ENCODE results near the gene CPSF4.

CPSF4 gene

DNA sequence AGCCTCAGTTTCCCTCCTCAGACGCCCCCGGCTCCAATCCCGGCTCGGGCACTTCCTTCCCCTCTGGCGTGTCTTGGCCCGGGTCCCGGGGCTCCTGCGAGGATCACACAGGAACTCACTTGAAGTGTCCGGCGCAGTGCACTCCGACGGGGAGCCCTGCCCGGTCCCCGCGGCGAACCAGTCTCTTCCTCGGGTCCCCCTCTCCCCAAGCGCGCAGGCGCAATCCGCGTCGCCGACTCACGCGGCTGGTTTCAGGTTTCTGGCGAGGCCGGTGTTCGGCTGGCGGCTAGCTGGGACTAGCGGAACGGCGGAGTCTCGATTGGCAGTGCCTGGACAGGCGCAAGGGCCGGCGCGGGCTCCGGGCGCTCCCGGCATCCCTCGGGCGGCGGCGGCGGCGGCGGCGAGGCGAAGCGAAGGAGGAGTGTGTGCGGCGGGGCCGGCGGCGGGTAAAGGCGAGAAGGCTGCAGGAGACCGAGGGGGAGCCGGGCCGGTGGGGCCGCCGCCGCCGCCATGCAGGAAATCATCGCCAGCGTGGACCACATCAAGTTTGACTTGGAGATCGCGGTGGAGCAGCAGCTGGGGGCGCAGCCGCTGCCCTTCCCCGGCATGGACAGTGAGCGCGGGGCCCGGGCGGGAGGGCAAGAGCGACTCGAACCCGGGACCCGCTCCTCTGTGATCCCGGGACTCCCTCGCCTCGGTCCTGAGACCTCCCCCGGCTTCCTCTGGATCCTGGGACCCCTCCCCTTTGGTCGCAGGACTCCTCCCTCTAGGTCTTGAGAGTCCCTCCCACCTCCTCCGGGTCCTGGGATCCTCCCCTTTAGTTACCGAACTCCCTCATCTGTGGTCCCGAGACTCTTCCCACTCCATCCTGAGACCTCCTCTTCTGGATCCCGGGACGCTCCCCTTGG is at the start of gene CPSF4, which contains the start of gene PTCD1:
Gene CPSF4, plus strand, starts transcription at position 371 of the 908 bp plus-strand sequence. Its CDS starts 140 bp downstream, at position 511.
Gene PTCD1, minus strand, starts transcription at position 226 of the 908 bp plus-strand sequence. CDS start 3,556 bp downstream, outside the sequence.
- DNase-seq, result peak; percentile 94

GRCh38 chr7:99389772-99390171 is 49.0 kb upstream of the CPSF4 start:
- no peak for DNase-seq

DNA sequence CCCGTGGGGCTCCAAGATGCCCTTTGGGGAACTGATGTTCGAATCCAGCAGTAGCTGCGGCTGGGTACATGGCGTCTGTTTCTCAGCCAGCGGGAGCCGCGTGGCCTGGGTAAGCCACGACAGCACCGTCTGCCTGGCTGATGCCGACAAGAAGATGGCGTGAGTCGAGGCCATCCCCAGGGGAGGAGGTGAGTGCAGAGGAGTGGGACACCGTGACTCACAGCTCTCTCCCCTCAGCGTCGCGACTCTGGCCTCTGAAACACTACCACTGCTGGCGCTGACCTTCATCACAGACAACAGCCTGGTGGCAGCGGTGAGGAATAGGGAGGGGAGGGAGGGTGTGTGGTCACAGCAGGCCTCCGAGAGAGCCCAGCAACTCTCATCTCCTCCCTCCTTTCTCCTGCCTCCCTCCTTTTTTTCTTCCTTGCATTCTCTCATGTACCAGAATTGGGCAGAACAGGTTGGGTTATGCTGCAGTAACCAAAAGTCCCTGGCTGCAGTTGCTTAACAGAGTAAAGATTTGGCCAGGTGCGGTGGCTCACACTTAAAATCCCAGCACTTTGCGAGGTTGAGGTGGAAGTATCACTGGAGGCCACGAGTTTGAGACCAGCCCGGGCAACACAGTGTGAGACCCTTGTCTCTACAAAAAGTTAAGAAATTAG is 47.7 kb upstream of the CPSF4 start:
- DNase-seq, result no peak

DNA sequence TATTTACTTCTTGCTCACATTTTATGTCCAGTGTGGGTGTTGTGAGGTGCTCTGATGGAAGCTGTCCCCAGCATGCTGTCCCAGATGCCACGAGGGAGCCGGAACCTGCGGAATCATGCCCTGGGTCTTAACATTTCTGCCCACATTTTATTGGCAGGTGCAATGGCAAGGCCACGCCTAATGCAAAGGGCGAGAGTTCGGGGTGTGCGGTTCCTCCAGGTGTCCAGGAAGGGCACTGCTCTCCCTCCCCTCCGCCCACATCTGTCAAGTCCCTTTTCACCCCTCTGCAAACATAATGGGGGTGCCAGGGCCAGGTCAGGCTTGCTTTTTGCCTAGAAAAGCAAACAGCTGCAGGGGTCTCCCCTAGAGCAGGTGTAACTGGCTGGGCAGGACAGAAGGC is 46.7 kb upstream of the CPSF4 start:
- no peak for DNase-seq

DNA sequence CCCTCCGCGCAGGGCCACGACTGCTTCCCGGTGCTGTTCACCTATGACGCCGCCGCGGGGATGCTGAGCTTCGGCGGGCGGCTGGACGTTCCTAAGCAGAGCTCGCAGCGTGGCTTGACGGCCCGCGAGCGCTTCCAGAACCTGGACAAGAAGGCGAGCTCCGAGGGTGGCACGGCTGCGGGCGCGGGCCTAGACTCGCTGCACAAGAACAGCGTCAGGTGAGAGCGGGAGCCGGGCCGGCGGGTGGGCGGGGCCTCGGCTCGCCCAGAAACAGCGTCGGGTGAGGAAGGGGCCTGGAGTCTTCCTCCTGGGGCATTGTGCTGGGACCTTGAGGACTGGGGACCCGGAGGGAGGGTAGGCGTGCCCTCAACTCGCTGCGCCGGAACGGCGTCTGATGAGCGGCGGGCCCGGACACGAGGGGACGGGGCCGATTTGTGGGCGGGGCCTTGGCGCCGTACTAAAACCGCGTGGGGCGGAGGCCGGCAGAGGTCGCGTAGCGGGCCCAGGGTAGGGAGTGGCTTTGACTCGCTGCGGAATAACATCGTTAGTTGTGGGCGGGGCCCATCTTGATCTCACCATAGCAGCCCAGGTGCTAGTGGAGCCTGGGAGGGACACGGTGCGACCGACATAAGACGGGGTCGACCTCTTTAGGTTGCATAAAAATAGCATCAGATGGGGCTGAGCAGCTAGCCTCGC is 45.9 kb upstream of the CPSF4 start:
- peak; percentile 82 for DNase-seq

DNA sequence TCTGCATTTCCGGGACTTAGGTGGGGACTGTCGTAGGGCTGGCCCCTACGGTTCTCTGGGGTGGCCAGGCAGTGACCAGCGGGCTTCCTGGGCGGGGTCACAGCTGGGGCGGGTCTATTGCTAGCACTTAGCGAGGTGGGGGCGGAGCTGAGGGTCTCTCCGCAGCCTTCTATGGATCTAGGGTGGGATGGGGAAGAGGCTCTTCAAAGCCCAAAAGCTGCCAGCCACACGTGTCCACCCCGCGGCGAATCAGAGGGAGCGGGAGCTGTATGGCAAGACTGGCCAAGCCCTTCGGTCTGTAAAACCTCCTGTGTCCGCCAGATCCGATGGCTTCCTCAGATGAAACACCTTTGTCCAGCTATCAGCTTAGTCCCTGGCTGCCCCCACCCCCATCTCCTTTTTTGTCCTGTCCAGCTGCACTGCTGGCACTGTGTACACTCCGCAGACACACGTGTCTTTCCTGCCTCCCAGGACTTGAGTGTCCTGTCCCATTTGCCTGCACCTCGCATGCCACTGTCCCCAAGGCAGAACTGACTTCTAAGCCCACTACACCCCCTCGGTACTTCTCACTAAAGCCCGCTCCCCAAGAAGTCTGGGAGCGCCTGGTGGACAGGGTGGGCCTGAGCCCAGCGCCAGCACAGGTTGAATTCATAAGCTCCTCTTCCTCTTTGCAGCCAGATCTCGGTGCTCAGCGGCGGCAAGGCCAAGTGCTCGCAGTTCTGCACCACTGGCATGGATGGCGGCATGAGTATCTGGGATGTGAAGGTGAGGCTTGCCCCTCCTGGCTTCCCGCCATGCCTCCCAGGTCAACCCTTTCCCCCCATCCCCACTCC is 45.2 kb upstream of the CPSF4 start:
- DNase-seq, result no peak

DNA sequence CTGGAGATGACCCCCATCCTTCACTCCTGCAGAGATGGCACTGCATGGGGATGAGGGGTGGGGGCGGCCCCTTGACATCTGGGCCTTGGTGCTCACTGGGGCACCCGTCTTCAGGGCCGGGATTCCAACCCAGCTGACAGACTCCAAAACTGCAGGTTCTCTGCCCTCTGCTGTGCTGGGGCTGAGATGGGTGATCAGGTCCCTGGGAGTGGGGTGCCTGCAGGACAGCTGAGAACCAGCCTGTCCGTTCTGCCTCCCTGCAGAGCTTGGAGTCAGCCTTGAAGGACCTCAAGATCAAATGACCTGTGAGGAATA is 44.6 kb upstream of the CPSF4 start:
- DNase-seq, result no peak

DNA sequence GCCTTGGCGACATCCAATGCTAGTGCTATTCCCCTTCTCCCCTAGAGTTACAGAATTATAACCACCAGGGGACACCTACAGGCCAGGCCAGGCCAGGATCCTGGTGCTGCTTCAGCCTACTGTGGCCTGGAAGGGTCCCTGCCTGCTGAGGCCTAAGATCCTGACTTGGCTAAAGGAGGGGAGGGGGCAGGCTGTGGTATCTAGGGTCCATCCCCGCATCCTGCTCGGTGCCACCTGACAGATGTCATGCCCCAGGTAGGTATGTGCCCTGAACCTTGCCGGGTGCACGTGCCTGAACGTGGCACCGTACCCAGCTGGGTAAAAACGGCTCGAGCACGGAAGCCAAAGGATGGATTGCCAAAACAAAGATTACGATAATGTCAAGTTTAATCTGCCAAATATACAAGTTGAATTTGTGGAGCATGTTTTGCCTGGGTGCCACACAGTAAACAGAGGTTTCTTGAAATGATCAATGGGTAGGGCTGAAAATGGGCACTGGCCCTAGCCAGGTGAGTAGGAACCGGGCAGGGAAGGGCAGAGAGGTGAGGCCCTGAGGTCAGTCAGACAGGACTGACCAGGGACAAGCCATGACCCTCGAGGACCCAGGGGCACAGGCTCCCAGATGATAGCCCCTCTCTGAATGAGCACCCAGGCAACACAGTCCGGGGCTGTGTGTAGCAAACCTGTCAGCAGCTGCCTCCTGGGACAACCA is 43.0 kb upstream of the CPSF4 start:
- no peak for DNase-seq

DNA sequence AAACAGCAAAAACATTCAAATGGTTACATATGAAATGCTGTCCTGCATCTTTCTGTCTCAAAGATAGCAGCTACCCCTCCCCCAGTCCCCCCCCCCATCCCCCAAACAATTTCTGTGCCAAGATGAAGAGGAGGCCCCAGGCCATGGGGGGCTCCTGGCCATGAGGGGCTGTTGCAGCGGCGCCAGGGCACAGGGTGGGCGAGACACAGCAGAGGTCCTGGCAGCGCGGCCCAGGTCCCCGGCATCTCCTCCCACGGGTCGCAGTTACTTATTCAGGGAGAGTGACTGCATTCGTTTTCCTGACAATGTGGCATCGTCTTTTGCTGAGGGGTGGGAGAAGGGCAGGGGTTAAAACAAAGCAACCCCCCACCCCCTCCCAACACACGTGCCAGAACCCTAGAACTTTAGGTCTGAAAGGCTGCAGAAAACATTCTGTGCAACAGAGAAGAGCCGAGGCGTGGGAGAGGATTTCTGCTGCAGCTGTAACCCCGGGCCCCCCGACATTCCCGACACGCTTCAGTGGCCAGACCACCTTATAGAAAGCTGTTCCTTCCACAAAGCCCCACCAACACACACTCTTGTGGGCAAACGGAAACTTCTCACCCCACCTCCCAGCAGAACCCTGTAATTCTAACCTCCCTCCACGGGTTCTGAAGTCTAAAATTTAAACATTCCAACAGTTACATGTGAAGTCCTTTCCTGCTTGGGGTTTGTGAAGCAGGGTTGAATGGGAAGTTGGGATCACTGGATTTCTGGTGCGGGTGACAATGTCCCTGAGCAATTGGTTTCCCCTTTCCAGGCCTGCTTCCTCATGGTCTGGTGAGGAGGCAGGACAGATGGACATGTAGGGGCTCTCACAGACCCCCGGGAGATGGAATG is 42.1 kb upstream of the CPSF4 start:
- DNase-seq, result no peak

DNA sequence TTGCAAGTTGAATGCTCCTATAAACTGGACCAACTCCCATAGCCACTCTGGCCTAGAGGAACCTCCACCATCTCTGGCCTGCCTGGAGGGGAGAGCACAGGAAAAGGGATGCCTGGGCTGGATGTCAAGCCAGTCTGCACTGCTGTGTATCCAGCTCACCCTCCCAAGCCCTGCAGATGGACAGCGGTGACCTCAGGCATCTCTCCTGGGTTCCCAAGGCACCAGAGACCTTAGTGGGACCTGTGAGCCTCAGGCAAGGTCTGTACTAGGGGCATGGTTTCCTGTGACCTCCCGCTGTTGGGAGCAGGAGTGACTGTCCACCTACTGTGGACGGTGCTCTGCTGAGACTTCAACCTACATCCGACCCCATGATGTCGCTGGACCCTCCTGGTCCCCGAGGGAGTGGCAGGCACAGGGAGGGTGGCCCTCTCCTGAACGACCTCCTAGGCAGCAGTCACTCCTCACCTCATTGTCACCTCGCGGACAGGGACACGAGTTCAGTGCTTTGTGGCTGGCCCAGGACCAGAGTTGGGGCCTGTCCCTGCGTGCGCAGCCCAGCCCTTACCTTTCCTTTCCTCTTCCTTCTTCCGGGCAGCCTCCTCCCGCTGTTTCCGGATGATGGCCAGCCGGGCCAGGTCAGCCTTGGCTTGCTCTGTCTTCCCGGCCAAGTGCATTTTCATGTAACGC is 41.3 kb upstream of the CPSF4 start:
- no peak for DNase-seq

DNA sequence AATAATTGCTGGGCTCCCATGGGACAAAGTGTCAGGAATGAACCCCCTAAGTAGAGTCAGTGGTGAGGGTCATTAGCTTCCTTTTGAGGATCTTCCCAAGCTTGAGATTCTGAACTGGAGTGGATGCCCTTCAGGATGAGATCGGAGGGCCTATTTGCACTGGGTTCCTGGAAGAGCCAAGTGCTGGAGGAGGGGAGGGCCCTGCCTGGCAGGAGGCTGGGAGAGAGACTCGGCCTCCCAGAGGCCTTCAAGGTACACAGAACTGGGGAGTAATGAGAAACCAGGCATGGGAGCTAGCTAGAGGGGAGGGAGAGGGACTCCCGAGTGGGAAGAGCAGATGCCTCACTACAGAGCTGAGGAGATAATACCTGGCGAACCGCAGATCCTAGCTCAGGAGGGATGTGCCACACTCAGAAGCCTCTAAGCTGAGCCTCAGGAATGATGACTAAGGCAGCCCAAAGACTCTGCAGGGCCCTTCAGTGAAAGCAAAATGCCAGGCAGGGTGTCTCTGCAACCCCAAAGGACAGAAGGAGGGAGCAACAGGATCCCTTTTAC is 39.8 kb upstream of the CPSF4 start:
- no peak for DNase-seq

DNA sequence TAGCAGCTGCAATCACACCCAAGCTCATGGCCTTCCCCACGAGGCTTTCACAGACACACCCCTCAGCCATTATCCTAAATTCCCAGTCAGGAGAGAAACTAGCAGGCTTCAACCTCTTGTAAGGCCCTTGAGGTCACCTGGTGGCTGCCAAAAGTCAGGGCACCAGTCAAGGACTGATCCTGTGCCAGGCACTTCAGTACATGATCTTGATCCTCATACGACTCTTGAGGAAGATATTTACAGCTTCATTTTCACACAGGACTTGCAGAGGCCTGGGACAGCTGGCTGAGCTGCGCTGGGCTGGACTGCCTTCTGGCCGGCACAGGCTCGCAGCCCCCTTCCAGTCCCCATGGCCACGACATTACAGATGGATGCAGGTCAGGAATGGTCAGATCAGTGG is 39.1 kb upstream of the CPSF4 start:
- DNase-seq, result no peak

DNA sequence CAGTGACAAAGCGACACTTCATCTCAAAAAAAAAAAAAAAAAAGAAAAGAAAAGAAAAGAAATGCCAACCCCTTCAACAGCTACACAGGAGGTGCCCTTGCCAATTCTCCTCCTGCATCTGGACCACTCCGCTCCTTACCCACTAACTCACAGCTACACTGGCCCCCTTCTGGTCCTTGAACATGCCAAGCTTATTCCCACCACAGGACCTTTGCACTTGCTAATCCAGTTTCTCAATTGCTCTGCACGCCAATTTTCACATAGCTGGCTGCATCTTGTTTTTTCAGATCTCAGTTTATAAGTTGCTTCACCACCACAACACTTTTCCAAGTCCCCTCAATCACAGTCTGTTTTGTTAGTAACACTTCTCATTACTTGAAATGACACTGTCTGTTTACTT is 35.9 kb upstream of the CPSF4 start:
- DNase-seq, result no peak

DNA sequence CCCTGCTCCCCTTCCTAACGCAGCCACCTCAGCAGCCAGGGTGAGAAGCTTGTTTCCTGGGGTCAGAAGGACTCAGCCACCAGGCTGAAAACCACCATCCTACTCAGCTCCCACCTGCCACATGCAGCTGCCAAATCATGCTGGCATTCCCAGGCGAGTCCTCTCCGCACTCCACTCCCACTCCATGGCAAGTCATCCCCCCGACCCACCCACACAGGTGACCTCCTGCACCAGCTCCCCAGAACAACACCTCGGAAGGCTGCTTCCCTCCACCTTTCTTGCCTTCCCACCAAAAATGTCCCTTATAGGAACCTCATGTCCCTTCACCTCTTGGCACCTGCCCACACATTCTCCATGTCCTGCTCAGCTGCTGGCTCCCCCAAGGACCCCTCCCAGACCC is 35.0 kb upstream of the CPSF4 start:
- DNase-seq, result no peak

- no peak for DNase-seq
These were observed 34.3 kb upstream of the CPSF4 start for GRCh38 chr7:99404235-99404976.

- DNase-seq, result no peak
These were observed 33.8 kb upstream of the CPSF4 start for GRCh38 chr7:99404977-99405320.

- no peak for DNase-seq
These were observed 32.2 kb upstream of the CPSF4 start for GRCh38 chr7:99406557-99406956.

DNA sequence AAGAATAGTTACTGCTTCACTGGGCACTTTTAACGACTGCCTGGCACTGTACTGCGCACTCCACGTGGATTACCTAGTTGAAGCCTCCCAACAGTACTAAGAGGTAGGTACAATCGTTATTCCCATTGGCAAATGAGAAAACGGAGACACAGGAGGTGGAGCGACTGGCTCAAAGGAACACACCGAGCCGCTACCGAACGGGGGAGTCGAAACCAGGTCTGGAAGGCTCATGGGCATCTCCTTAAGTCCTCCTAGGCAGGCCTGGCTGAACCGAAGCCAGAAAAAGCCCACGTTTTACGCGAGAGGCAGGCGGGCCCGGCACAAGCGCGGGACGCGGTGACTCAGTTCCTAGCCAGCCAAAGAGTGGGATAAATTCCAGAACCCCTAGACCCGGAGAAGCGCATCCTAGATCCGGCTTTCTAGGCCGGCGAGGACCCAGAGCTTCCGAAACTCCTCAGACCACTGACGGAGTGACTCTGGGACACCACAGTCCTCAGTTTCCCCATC is 30.8 kb upstream of the CPSF4 start:
- DNase-seq, result peak; percentile 55

Data from activated naive CD4-positive, alpha-beta T cell treated with Interleukin-2 at 50 U/mL for 16 hours (primary cell).